Fibroblast of gingiva (primary cell): ENCODE results near the gene FAM90A26.
"Not testable (repeated sequence)": the region's sequence is repeated elsewhere in the genome, so short reads cannot be mapped to it uniquely, and the experiment has no call there.

Experiments used
- DNase-seq: peaks from one replicate; pipeline ENCODE4 v3.0.0-alpha.2; 2011; ENCODE audit warnings: low read depth

The FAM90A26 gene, protein sequence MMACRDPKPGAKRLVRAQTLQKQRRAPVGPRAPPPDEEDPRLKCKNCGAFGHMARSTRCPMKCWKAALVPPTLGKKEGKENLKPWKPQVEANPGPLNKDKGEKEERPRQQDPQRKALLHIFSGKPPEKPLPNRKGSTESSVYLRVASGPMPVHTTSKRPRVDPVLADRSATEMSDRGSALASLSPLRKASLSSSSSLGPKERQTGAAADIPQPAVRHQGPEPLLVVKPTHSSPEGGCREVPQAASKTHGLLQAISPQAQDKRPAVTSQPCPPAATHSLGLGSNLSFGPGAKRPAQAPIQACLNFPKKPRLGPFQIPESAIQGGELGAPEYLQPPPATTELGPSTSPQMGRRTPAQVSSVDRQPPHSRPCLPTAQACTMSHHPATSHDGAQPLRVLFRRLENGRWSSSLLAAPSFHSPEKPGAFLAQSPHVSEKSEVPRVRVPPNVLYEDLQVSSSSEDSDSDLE

DNA sequence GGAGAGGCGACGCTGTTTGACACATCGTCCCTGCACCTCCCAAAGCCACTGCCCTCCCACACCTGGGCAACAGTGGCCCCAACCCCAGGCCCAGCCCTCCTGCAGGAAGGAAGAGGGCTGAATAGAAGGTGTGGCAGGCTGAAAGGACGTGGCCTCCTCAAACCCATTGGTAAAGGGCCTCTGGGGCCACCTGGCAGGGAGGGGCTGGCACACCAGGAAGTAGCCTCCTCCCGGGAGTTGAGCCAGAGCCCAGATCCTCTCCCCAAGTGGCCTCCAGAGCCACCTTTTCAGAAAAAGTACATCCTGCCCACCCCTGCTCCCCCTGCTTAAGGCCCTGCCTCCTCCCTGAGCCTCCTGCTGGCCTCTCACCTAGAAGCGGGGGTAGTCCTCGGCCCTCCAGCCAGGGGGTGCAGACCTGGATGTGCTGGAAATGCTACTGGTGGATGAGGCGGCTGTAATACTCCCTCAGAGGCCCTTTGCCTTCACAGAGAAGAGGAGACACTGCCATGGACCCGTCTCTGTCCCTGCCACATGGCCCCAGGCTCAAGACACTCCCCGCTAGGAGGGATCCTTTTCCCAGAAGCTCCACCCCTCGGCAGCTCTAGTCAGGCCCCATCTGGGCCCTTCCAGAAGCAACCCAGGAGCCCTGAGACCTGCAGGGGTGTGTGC, at the start of gene FAM90A26:
FAM90A26 (plus strand) TSS at position 619 of the 669 bp plus-strand sequence. CDS start 2,764 bp downstream, outside the sequence.
- not testable (repeated sequence) for DNase-seq

DNA sequence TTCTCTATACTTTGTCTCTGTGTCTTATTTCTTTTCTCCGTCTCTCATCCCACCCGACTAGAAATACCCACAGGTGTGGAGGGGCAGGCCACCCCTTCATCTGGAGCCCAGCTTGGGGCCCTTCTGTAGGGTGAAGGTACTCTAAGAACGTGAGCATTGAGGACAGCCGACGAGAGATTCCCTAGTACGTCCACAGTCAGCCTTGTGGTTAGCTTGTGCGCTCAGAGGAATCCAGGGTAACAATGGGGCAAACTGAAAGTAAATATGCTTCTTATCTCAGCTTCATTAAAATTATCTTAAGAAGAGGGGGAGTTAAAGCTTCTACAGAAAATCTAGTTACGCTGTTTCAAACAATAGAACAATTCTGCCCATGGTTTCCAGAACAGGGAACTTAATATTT, 47.5 kb upstream of the FAM90A26 start:
- DNase-seq, result not testable (repeated sequence)

DNA sequence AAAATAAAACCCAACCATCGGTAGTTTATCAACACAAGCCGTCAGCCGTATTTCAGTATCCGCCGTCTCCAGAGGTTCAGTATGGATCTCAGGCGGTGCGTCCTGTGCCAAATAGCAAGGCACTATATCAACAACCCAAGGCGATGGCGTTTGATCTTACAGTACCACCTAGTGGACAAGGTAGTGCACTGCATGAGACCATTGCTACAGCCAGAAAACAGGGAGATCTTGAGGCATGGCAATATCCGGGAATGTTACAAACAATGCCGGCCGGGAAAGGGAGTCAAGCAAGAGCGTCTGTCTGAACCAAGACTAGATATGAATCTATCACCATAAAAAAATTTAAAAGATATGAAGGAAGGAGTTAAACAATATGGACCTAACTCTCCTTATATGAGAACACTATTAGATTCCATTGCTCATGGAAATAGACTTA, 46.6 kb upstream of the FAM90A26 start:
- DNase-seq, result peak; percentile 8

DNA sequence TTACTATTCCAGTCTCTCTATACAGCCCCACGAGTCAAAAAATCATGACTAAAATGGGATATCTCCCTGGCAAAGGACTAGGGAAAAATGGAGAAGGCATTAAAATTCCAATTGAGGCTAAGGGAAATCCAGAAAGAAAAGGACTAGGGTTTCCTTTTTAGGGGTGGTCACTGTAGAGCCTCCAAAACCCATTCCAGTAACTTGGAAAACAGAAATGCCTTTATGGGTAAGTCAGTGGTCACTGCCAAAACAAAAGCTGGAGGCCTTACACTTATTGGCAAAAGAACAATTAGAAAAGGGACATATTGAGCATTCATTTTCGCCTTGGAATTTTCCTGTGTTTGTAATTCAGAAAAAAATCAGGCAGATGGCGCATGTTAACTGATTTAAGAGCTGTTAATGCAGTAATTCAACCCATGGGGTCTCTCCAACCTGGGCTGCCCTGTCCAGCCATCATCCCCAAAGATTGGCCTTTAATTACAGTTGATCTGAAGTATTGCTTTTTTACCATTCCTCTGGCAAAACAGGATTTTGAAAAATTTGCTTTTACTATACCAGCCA, 44.5 kb upstream of the FAM90A26 start:
- DNase-seq, result not testable (repeated sequence)

DNA sequence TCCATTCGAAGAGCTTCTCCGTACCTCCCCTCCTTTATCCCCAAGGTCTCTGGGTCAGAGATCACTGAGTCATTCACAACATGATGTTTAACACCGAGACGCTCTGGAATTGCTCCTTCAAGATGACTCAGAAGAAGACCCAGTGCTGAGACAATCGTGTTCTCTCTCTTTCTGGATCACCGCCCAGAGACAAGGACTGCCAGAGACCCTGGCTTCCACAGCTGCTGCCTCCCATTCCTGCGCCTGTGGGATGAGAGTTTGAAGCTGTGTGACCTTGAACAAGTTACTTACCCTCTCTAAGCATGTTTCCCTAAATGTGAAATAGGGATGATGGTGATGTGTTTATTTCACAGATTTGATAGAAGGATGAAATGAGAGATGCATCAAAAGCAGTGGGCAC, 38.8 kb upstream of the FAM90A26 start:
- not testable (repeated sequence) for DNase-seq

DNA sequence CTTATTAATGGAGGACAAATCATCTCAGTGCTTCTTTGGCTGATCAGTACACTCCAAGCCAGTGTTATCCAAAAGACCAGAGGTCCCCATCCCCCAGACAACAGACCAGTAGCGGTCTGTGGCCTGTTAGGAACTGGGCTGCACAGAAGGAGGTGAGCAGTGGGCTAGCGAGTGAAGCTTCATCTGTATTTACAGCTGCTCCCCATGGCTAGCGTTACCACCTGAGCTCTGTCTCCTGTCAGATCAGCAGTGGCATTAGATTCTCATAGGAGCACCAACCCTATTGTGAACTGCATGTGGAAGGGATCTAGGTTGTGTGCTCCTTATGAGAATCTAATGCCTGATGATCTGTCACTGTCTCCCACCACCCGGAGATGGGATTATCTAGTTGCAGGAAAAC, 37.4 kb upstream of the FAM90A26 start:
- not testable (repeated sequence) for DNase-seq

DNA sequence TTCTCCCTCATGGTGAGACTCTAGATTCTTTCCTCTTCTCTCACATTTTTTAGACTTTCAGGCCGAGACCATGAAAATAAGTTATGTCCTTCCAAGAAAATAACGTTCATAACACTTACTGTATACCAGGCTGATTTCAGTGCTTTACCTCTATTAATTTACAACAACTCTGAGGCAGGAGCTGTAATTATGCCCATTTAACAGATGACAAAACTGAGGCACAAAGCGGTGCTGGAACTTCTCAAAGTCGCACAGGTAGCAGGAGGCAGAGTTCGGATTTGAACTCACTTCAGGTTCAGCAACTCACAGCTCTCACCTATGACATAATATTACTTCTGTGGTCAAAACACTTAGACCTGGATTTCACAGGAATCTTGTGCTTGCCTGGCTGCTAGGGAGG, 36.2 kb upstream of the FAM90A26 start:
- not testable (repeated sequence) for DNase-seq

DNA sequence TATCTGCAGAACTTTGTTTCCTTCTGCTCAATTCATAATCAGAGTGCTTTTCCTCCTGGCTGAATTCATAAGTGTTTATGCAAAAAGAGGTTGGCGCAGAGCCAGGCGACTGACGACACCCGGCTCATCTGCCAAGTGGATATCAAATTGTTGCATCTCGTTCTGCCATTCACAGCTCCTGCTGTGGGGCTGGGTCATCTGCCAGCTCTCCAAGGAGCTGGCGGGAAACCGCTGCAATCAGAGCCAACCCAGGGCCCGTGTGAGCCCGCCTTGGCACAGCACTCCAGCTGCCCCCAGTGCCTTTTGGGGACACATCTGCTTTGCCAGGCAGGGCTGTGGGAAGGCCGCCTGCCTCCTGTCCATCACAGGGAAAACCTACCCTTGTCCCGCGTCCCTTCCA, 35.7 kb upstream of the FAM90A26 start:
- peak; percentile 53 for DNase-seq

DNA sequence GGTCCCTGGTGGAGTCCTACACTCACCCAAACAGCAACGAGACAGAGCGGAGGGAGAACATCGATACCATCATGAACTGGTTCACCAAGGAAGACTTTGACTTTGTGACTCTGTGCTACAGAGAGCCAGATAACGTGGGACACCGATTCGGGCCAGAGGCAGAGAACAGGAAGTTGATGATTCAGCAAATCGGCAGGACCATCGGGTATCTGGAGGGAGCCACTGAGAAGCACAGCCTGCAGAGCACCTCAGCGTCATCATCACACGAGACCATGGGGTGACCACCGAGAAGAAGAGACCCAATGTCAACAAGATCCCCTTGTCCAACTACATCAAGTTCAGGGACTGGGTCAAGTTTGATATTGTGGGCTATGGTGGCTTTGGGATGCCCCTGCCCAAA, 29.2 kb upstream of the FAM90A26 start:
- not testable (repeated sequence) for DNase-seq

DNA sequence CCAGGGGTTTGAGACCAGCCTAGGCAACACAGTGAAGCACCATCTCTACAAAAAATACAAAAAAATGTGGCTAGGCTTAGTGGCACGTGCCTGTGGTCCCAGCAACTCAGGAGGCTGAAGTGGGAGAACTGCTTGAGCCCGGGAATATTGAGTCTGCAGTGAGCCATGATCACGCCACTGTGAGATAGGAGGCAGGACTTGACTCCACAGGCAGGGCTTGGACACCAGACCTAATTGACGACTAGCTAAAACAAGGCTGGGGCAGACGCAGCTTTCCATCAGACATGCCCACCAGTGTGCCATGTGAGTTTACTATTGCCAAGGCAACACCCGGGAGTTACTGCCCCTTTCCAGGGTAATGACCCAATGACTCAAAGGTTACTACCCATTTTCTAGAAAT, 27.4 kb upstream of the FAM90A26 start:
- not testable (repeated sequence) for DNase-seq

DNA sequence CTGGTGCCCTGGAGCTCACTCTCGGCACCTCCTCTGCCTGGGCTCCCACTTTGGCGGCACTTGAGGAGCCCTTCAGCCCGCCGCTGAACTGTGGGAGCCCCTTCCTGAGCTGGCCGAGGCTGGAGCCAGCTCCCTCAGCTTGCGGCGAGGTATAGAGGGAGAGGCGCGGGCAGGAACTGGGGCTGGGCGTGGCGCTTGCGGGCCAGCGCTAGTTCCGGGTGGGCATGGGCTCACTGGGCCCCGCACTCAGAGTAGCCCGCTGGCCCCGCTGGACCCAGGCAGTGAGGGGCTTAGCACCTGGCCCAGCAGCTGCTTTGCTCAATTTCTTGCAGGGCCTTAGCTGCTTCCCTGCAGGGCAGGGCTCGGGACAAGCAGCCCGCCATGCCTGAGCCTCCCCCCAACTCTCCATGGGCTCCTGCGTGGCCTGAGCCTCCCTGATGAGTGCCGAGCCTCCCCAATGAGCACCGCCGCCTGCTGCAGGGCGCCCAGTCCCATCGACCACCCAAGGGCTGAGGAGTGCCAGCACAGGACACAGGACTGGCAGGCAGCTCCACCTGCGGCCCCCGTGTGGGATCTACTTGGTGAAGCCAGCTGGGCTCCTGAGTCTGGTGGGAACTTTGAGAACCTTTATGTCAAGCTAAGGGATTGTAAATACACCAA, 26.7 kb upstream of the FAM90A26 start:
- DNase-seq, result no peak

DNA sequence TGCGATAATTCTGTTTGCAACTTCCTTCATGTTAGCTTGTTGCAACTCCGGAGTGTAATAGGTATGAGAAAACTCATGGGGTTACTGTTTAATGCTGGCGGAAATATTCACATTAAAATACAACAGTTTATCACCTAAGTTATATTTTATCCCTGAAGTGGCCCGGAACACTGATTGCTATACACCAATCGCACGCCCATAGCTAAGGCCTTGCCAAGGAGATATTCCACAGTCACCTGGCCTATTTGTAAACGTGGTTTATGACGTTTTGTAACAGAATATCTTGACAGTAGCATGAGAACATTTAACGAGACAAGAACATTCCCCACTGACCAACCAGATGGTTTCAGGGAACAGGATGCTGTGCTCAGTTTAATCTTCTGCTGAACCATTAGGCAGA, 23.2 kb upstream of the FAM90A26 start:
- no peak for DNase-seq

DNA sequence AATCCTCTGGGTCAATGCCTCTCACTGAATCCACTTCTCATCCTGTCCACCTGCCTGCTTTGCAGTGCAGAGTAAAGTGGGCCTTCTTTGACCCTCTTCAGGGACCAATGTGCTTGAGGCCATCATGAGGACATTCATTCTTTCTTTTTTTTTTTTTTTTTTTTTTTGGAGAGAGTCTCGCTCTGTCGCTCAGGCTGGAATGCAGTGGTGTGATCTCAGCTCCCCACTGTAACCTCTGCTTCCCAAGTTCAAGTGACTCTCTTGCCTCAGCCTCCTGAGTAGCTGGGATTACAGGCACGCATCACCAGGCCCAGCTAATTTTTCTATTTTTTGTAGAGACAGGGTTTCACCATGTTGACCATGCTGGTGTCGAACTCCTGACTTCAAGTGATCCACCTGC, 22.8 kb upstream of the FAM90A26 start:
- DNase-seq, result not testable (repeated sequence)

DNA sequence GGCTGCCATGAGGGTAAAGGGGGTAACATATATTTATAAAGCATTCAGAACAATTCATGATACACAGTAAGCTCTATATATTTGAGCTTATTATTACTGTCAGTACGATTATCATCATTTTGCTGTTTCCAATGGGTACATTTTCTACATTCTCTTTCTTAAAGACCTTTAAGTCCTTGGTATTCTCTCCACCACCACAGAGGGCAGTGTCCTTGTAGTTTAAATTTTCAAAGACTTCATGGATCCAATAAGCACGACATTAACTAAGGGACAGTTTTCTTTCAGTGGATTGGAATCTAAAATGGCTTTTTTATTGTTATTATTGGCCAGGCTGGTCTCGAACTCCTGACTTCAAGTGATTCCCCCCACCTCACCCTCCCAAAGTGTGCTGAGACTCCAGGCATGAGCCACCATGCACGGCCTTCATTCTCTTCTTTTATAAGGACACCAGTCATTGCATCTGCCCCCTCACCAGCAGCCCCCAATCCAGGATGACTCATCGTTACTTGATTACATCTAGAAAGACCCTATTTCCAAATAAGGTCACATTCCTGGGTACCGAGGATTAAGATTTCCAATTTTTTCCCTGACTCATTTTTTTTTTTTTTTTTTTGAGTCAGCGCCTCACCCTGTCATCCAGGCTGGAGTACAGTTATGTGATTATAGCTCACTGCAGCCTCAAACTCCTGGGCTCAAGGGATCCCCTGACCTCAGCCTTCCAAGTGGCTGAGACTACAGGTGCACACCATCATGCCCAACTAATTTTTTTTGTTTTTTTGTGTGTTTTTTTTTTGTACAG, 21.4 kb upstream of the FAM90A26 start:
- DNase-seq, result not testable (repeated sequence)

DNA sequence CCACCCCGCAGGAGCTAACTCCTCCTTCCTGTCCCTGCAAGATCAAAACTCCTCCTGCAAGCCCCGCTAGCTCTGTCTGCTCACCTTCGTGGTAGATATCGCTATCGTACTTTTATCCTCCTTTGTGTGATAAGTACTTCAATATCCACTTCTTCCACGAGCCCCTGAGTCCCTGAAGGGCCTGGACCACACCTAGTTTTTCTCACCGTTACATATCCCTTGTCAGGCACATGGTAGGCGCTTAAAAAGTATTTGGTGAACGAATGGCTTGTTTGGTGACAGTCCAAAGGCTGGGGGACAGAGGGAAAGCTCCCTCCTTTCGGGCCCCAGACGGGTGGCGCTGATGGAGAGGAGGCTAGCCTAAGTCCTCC, 18.4 kb upstream of the FAM90A26 start:
- DNase-seq, result not testable (repeated sequence)

DNA sequence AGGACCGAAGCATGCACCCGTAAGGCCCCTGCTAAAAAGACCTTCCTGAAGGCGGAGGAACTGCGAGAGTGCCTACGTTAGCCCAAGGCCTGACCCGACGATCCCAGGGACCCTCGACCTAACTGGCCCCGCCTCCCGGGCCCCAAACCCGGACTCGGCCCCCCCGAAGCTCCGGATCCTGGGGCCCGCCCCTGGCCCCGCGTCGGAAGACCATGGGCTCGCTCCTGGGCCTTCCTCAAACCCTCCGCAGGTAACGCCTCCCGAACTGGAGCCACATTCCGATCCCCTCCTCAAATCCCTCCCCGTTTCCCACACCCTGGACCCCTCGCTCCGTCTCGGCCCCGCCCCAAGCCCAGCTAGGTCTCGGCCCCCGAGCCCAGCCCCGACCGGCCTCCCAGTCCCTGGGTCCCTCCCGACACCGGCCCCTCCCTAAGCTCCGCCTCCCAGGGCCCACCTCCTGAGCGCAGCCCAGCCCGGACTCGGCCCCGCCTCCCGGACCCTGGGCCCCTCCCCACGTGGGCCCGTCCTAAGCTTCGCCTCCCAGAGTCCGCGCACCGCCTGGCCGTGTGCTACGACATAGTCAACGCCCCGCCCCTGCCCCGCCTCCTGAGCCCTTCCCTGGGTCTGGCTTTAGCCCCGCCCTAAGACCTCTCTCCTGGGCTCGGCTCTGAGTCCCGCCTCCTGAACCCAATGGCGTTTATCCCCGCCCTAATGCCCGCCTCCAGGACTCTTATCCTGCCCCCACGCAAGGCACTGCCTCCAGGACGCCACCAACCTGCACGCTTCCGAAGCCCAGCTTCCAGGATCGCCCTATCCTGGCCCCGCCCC, 17.8 kb upstream of the FAM90A26 start:
- DNase-seq, result peak; percentile 93

DNA sequence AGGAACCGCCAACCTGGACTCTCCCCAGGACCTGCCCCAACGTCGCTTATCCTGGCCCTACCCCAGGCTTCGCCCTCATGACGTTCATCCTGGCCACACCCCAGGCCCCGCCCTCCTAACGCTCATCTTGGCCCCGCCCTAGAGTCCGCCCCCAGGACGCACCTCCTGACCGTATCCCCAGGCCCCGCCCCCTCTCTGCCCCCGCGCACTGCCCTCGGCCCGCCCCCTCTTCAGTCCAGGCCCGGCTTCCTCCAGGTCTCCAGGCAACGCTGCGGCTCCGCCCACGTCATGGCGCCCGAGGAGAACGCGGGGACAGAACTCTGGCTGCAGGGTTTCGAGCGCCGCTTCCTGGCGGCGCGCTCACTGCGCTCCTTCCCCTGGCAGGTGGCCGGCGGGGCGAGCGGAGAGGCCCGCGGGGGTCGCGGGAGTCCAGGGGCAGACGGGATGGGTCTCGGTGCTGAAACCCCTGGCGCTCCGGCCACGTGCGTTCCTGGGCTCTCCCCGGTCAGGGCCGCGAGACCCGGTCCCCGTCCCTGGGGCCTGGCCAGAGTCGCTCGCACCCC, 17.1 kb upstream of the FAM90A26 start:
- peak; percentile 97 for DNase-seq

DNA sequence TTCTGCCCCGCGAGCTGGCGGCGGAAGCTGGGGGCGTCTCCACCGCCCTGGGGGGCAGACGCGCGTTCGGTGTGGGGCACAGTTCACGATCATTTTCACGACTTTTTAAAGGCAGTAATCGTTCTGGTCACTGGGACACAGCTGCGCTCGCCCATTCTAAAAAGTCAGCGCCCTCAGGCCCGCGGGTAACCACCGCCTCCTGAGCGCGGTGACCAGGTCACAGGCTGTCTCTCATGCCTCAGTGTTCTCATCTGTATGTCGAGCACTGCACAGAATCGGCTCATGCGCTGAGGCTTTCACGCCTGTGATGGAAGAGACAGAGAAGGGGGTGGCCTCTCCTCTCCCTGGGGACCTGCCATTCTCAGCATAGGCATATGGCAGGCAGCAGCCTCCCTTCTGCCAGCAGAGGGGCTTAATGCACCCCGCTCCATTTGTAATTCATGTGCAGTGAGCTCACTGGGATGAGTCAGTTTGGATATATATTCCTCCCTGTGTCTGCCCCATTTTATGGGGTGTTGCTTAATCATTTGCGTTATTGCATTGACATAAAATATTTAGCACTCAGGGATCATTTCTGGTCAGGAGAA, 16.5 kb upstream of the FAM90A26 start:
- DNase-seq, result peak; percentile 45

DNA sequence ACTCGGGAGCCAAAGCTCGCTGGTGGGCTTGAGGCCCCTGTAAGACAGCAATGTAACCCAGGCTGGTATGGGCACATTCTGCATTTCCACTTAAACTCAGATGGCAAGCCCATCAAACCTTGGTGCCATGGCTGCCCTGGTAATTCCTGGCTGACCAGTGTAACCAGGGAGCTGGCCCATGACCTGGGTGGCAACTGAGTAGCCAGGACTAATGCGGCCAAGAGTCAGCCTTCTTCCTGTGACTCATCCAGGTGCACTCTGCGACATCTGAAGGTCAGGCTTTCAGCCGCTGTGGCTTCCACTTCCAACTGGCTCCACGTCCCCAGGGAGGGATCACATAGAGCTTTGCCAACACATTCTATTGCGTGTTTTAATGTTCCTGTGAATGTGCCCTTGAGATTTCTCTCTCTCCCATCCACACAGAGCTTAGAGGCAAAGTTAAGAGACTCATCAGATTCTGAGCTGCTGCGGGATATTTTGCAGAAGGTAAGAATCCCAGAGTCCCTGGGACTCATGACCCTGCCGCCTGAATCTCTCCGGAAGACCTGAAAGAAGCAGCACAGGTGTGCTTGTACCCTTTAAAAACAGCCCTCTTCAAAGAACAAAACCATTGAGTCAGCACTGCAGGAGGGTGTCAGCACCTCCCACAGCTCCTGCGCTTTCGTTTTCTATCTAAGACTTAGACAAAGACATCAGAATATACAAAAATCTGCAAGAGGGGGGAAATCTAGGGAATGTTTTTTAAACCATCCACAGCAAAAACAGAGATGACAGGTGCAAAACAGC, 14.9 kb upstream of the FAM90A26 start:
- not testable (repeated sequence) for DNase-seq
